Bone marrow (tissue), 2 donors: ENCODE data around the gene MPPED1.

ENCODE experiments used
- DNase-seq, 2 donors: peaks; one replicate each; lab custom pipeline; 2025; lab: John Stamatoyannopoulos, UW

Gene MPPED1

DNA sequence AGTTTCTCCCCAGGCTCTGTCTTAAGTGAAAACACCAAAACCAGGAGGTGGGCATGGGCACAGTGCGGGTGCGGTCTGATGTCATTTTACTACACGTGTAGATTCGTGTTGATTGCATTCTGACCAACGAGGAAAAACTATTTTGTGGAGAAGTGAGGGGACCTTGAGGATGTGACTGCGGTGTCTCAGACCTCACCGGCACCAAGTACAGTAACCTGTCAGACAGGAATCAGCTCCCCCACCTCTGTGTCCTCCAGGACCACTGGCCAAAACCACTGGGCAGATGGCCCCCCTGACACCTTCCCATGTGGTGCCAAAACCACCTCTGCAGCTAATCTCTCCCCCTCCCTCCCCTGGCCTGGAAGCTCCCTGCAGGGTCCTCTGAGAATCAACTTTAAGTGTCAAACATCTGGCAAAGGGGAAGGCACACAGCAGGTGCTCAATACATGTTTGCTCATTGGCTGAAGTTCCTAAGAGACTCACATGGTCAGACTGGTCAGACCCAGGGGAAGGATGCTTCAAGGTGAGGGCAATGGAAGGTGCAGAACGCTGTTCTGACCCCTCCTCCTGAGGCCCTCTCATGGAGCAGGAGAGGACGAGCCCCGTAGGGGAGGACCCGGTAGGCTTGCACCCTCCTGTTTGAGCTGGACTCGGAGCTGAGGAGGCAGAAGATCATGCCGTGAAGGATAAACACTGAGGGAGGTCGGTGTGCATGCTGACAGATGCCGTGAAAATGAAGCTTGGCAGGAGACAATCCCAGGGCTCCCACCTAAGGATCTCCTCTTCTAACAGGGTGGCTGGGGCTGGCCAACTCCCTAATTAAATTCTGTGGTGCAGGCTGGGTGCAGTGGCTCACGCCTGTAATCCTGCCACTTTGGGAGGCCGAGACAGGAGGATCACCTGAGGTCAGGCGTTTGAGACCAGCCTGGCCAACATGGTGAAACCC, 129.9 kb downstream of the MPPED1 start:
- no peak for DNase-seq

DNA sequence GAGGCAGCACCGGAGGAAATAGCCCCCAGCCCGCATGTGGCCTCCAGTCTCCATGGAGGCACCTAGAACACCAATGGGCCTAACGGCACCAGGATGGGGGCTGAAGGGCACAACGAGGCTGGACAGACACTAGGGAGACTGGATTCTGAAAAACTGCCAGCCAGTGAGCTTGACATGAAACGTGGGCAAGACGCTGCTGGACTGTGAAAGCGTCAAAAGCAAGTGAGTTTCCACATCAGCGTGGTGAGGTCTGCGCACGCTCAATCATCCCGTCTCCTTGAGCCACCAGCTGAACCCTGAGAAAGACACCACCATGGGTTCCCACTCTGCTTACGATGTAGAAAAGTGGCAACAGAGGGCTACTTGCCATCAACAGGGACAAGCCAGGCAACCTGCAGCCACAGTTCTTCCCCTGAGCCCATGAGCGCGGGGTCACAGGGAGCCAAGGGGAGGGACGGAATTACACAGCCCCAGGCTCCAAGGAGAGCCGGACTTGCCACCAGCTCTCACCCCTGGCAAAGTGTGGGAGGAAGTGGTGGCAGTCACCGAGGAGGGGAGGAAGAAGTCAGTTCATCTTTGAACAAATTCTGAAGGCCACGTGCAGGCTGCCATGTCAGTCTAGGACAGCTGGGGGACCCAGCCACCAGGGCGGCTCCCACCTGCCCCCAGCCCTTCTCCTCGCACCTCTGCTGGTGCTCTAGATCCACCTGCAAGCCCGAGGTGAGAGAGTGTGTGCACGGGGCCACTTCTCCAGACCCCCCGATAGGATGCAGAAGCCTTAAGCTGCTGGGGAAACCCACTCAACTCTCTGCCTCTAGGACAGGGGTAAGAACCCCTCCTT, 131.1 kb downstream of the MPPED1 start:
- DNase-seq: no peak

DNA sequence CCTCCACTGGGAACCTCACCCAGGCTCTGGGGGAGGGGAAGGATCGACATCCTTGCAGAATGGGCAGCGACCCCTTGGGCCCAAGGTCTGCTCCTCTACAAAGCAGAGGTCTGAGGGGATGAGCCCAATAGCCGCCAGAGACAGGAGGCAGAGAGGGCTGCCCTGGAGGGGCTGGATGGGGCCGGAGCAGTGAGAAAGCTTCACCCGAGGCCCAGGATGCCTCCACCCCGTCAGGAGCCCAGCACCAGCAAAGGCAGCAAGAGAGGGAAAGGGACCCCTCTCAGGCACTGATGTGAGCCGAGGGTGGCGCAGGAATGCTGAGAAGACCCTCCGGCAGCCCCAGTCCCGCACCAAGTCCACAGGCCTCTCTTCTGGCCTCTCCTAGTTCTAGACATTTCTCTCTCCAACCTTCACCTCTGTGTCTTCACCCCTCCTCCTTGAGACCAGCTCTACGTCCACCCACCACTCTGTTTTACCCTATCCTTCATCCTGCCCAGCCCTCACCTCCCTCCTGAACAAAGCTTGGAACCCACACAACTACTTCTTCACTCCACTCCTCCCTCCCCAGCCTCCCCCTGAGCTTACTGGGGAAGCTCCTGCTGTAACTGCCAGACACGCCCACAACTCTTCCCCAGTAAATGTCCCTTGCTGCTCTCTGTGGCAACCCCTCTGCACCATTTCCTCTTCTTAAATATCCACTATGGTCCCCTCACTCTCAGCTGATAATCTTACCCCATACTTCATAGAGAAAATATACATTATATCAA, 131.9 kb downstream of the MPPED1 start:
- no peak for DNase-seq

- DNase-seq: no peak
Observed at GRCh38 chr22:43544289-43544673, 132.5 kb downstream of the MPPED1 start.

- DNase-seq: no peak
Observed at GRCh38 chr22:43546186-43546585, 134.4 kb downstream of the MPPED1 start.

- DNase-seq: no peak
Observed at GRCh38 chr22:43550024-43550620, 138.3 kb downstream of the MPPED1 start.

DNA sequence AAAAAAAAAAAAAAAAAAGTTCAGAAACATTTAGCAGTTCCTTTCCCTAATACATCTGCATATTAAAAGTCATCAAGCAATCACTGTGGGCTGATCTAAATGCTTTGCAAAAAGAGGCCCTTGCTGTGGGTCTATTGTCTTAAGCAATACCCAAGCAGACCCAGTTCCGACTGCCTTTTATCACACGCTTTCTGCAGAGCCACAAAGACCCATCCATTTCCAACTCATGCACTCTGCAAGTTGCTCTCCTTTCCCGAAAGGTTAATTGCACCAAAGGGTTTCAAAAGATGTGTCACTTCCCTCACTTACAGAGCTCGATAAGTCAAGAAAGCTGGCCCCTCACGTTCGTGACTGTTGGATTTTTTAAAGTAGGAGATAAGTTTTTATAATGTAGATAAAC, 138.9 kb downstream of the MPPED1 start:
- DNase-seq: no peak

- DNase-seq: no peak
Observed at GRCh38 chr22:43553451-43554258, 141.8 kb downstream of the MPPED1 start.

DNA sequence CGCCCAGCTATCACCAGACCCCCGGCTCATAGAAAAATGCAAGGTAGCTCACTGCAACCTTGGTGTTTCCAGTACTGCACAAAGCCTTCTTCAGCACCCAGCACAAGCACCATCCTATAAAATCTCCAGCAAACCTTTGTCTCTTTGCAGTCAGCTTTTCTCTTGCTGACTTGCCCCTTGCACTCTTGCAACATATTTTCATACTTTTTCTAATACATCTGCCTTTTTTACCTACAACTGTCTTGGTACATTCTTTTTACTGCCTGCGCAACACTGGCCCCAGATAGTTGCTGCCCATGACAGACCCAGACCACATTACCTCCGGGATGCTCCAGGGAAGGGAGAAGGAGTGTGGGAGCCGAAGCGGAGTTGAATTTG, 142.4 kb downstream of the MPPED1 start:
- DNase-seq: no peak

- no peak for DNase-seq
Observed at GRCh38 chr22:43554694-43555365, 143.0 kb downstream of the MPPED1 start.

DNA sequence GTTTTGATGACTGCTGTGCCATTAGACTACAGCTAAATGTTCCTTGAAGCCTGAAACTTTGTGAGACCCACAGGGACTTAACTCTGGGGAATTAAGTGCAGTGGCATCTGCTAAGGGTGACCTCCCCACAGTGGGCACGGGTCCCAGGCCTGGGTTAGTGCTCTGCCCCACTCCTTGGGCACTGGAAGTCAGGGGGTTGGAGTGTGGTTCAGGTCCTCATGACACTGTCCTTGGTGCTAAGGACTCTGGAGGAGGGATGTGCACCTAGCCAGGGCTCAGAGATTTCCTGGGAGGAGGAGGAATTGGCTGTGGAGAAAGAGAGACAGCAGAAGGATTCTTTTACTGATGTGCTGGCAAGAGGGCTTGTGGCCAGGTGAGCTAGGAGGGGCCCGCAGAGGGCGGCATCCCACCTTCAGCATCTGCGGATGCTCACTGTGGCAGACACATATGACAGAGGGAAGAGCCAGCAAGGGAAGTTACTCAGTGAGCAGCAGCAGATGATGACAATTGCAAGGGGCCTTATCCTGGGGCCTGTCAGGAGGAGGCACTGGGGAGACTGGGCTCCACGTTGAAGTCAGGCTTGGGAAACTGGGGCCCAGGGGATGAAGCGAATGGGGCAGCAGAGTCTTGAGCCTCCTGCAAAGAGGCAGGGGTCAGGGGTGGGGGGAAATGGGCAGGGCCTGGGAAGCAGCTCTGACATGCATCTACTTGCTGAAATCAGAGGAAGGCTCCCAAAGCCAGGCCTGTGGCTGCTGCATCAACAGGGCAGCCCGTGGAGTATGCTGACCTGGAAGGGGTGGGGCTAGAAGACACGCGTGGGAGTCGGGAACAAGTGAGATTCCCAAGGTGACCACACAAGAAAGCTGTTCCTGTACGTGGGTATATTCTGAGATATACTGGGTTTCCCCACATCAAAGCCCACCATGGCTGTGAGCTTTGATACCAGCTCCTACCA, 144.0 kb downstream of the MPPED1 start:
- no peak for DNase-seq
